Erythroblast (primary cell): ENCODE results near the gene MLLT1.

Experiments used
- DNase-seq, 2 experiments: peaks; one replicate each; lab custom pipeline; 2025; lab: John Stamatoyannopoulos, UW
- GATA1 ChIP-seq: IDR thresholded peaks from 2 replicates; pipeline ENCODE4 v1.6.1; 2011; ENCODE audit warnings: low read depth, mild to moderate bottlenecking, control low read depth, low read length, moderate library complexity
- POLR2A ChIP-seq: IDR thresholded peaks from 2 replicates; pipeline ENCODE4 v1.6.1; 2011; ENCODE audit warnings: mild to moderate bottlenecking, low read length

Gene MLLT1

GRCh38 chr19:6204866-6205723 is 74.7 kb downstream of the MLLT1 start:
- no peak for DNase-seq
- no peak for TF ChIP-seq GATA1

GRCh38 chr19:6204212-6204611 is 75.6 kb downstream of the MLLT1 start:
- no peak for TF ChIP-seq POLR2A
- no peak for TF ChIP-seq GATA1
- DNase-seq, result no peak

GRCh38 chr19:6199240-6199994 is 80.4 kb downstream of the MLLT1 start:
- peak; percentile 100 for DNase-seq
- TF ChIP-seq GATA1 (no peak), POLR2A (peak; percentile 62)

GRCh38 chr19:6198896-6199239 is 80.9 kb downstream of the MLLT1 start:
- TF ChIP-seq GATA1, result no peak
- TF ChIP-seq POLR2A, result no peak

GRCh38 chr19:6196361-6196760 is 83.4 kb downstream of the MLLT1 start:
- DNase-seq, result no peak
- no peak for TF ChIP-seq POLR2A
- no peak for TF ChIP-seq GATA1

More at GRCh38 chr19:6198896-6199239, 80.9 kb downstream of the MLLT1 start:
- DNase-seq, result no peak

GRCh38 chr19:6188811-6189210 is 91.0 kb downstream of the MLLT1 start:
- TF ChIP-seq GATA1 (no peak), POLR2A (no peak)
- DNase-seq, result no peak

GRCh38 chr19:6187374-6187773 is 92.4 kb downstream of the MLLT1 start:
- no peak for DNase-seq
- TF ChIP-seq GATA1, result no peak
- no peak for TF ChIP-seq POLR2A

GRCh38 chr19:6185835-6186834 is 93.6 kb downstream of the MLLT1 start:
- TF ChIP-seq GATA1 (no peak), POLR2A (no peak)

GRCh38 chr19:6185093-6185834 is 94.5 kb downstream of the MLLT1 start:
- DNase-seq, result no peak
- TF ChIP-seq POLR2A (no peak), GATA1 (no peak)

More at GRCh38 chr19:6185835-6186834, 93.6 kb downstream of the MLLT1 start:
- DNase-seq, result no peak

GRCh38 chr19:6181119-6181518 is 98.7 kb downstream of the MLLT1 start:
- TF ChIP-seq POLR2A, result no peak
- no peak for DNase-seq

GRCh38 chr19:6173190-6173589 is 106.6 kb downstream of the MLLT1 start:
- TF ChIP-seq POLR2A (no peak), GATA1 (no peak)
- DNase-seq, result no peak

- DNase-seq, result no peak
- TF ChIP-seq POLR2A (no peak), GATA1 (no peak)
Measured at GRCh38 chr19:6172074-6172863, 107.5 kb downstream of the MLLT1 start.

GRCh38 chr19:6167115-6167514 is 112.7 kb downstream of the MLLT1 start:
- no peak for TF ChIP-seq GATA1
- no peak for TF ChIP-seq POLR2A
- no peak for DNase-seq
